ENCODE data around the gene ZNF784.

ZNF784 gene

GRCh38 chr19:55622242-55622969 is 2.0 kb downstream of the ZNF784 start:
- H3K4me2 ChIP-seq (ENCODE audit: low read length): no peak overlapping the region
- peaks cover 5% of the 10 kb centered on the region; the same call in 1 of the 2 replicates for H3K36me3 ChIP-seq (ENCODE audit: control insufficient read depth, low read length)
- H3K79me2 ChIP-seq (ENCODE audit: control insufficient read depth, low read length): no peaks in the 10 kb centered on the region
- H3F3A ChIP-seq (ENCODE audit: control insufficient read depth, insufficient read depth): peaks cover 11% of the 10 kb centered on the region
- no peak overlapping the region for H3K27ac ChIP-seq (ENCODE audit: low read depth, low read length)
- peaks cover 14% of the 10 kb centered on the region for H3K4me1 ChIP-seq (ENCODE audit: control insufficient read depth, low read length)
- H3K27me3 ChIP-seq (ENCODE audit: control insufficient read depth, low read length): no peaks in the 10 kb centered on the region
- H3K9me2 ChIP-seq (replicated peaks; ENCODE audit: control insufficient read depth, low read length): no peaks in the 10 kb centered on the region
- H4K20me1 ChIP-seq (ENCODE audit: control insufficient read depth, insufficient read depth, low read depth, low read length): peaks cover 4% of the 10 kb centered on the region; the same call in 1 of the 2 replicates
- H3K9me3 ChIP-seq (ENCODE audit: control insufficient read depth, insufficient read depth, low read length): no peaks in the 10 kb centered on the region
- no peak for TF ChIP-seq CTCF (IDR thresholded peaks at IDR 0.05; ENCODE audit: low read depth, low read length, poor library complexity, severe bottlenecking)
- no peak for TF ChIP-seq EZH2phosphoT487 (IDR thresholded peaks at IDR 0.05; ENCODE audit: borderline replicate concordance, low read length)
- no peak overlapping the region for H3K4me3 ChIP-seq (ENCODE audit: low read length)

GRCh38 chr19:55621673-55622231 is 2.6 kb downstream of the ZNF784 start:
- Histone ChIP-seq H3K27me3 (ENCODE audit: control insufficient read depth, low read length) (no peaks in the 10 kb centered on the region), H3K4me3 (ENCODE audit: low read length) (no peak overlapping the region), H4K20me1 (ENCODE audit: control insufficient read depth, insufficient read depth, low read depth, low read length) (peaks cover 4% of the 10 kb centered on the region; the same call in 1 of the 2 replicates), H3F3A (ENCODE audit: control insufficient read depth, insufficient read depth) (peaks cover 11% of the 10 kb centered on the region), H3K9me2 (replicated peaks; ENCODE audit: control insufficient read depth, low read length) (no peaks in the 10 kb centered on the region), H3K27ac (ENCODE audit: low read depth, low read length) (no peak overlapping the region), H3K36me3 (ENCODE audit: control insufficient read depth, low read length) (peaks cover 8% of the 10 kb centered on the region; the same call in 1 of the 2 replicates), H3K79me2 (ENCODE audit: control insufficient read depth, low read length) (no peaks in the 10 kb centered on the region), H3K4me1 (ENCODE audit: control insufficient read depth, low read length) (peaks cover 14% of the 10 kb centered on the region), H3K9me3 (ENCODE audit: control insufficient read depth, insufficient read depth, low read length) (no peaks in the 10 kb centered on the region), H3K4me2 (ENCODE audit: low read length) (no peak overlapping the region)
- TF ChIP-seq EZH2phosphoT487 (IDR thresholded peaks at IDR 0.05; ENCODE audit: borderline replicate concordance, low read length) (no peak), CTCF (IDR thresholded peaks at IDR 0.05; ENCODE audit: low read depth, low read length, poor library complexity, severe bottlenecking) (no peak)

GRCh38 chr19:55621205-55621672 is 3.1 kb downstream of the ZNF784 start:
- Histone ChIP-seq H3K9me3 (ENCODE audit: control insufficient read depth, insufficient read depth, low read length) (no peaks in the 10 kb centered on the region), H3K27me3 (ENCODE audit: control insufficient read depth, low read length) (no peaks in the 10 kb centered on the region), H3K36me3 (ENCODE audit: control insufficient read depth, low read length) (peaks cover 14% of the 10 kb centered on the region), H3K79me2 (ENCODE audit: control insufficient read depth, low read length) (no peaks in the 10 kb centered on the region), H3K9me2 (replicated peaks; ENCODE audit: control insufficient read depth, low read length) (no peaks in the 10 kb centered on the region), H3F3A (ENCODE audit: control insufficient read depth, insufficient read depth) (peaks cover 11% of the 10 kb centered on the region), H3K4me1 (ENCODE audit: control insufficient read depth, low read length) (peaks cover 14% of the 10 kb centered on the region), H4K20me1 (ENCODE audit: control insufficient read depth, insufficient read depth, low read depth, low read length) (peaks cover 4% of the 10 kb centered on the region; the same call in 1 of the 2 replicates), H3K27ac (ENCODE audit: low read depth, low read length) (no peak overlapping the region), H3K4me3 (ENCODE audit: low read length) (no peak overlapping the region), H3K4me2 (ENCODE audit: low read length) (no peak overlapping the region)
- TF ChIP-seq EZH2phosphoT487 (IDR thresholded peaks at IDR 0.05; ENCODE audit: borderline replicate concordance, low read length) (no peak), CTCF (IDR thresholded peaks at IDR 0.05; ENCODE audit: low read depth, low read length, poor library complexity, severe bottlenecking) (no peak)

Measured in DOHH2 (cell line).